Kidney (tissue), 14 donors: Measurements from ENCODE around the gene SP4. TPM values are rescaled to one million over a fixed set of nuclear protein-coding genes. Genes with fewer than 3 reads are reported as not detected.

Experiments used
- DNase-seq, 5 donors: peaks; one replicate each; pipeline ENCODE4 v3.0.0-alpha.2; 2013 to 2020
- FAIRE-seq: peaks from 2 replicates; lab custom pipeline; 2012; peaks lifted over from hg19 to GRCh38; lab: Jason Lieb, UNC
- H3K27ac ChIP-seq, 2 donors: one replicate each; pipeline ENCODE4 v1.7.0; 2013; ENCODE audit warnings: low read depth in 2 of 2, low read length in 2 of 2, inconsistent platforms in 1 of 2
- H3K27me3 ChIP-seq: one replicate; pipeline ENCODE4 v1.7.1; 2013; ENCODE audit warnings: low read length, inconsistent platforms; ENCODE audit not compliant: control insufficient read depth, insufficient read depth
- H3K36me3 ChIP-seq, 3 donors: one replicate each; pipeline versions ENCODE4 v1.7.0 to v1.7.1; 2013; ENCODE audit warnings: low read length in 3 of 3, control low read depth in 1 of 3, inconsistent platforms in 1 of 3; ENCODE audit not compliant: insufficient read depth in 3 of 3, control insufficient read depth in 2 of 3
- H3K4me1 ChIP-seq, 3 donors: one replicate each; pipeline versions ENCODE4 v1.7.0 to v1.7.1; 2013; ENCODE audit warnings: low read length in 3 of 3, inconsistent platforms in 1 of 3, low read depth in 1 of 3; ENCODE audit not compliant: control insufficient read depth in 2 of 3, insufficient read depth in 2 of 3
- H3K4me3 ChIP-seq, 3 donors: one replicate each; pipeline versions ENCODE4 v1.7.0 to v1.8.1; 2013; ENCODE audit warnings: low read length in 3 of 3, control low read depth in 1 of 3, inconsistent platforms in 1 of 3
- H3K9ac ChIP-seq, 3 donors: one replicate each; pipeline versions ENCODE4 v1.7.0 to v1.7.1; 2013; ENCODE audit warnings: low read length in 3 of 3, control low read depth in 1 of 3, inconsistent platforms in 1 of 3
- H3K9me3 ChIP-seq, 3 donors: one replicate each; pipeline versions ENCODE4 v1.7.0 to v1.7.1; 2013; ENCODE audit warnings: low read length in 3 of 3, control low read depth in 1 of 3, inconsistent platforms in 1 of 3; ENCODE audit not compliant: control insufficient read depth in 2 of 3, insufficient read depth in 1 of 3
- intact Hi-C: fragments of 100-400 bp; cut with DNase I; formaldehyde crosslinking; loops from one replicate; pipeline ENCODE4 v1.11.1; 2022
- polyA plus RNA-seq: library from polyadenylated mRNA; stranded (reverse); fragments of 350-450 nt; fragmentation: Illumina TruSeq; extraction: RNeasy Lipid Tissue Mini Kit (QIAGEN cat#74804); gene quantifications from one replicate; pipeline ENCODE4 v1.2.3, GENCODE V29; 2014; ENCODE audit warnings: low read depth, low replicate concordance; ENCODE audit not compliant: insufficient read depth
- total RNA-seq: library from RNA; stranded (reverse); fragmentation: NEBNext Ultra II Directional; extraction: Animal tissue kit (Norgen Biotek cat#: 25700); gene quantifications from one replicate; pipeline ENCODE4 v1.2.1, GENCODE V29; 2021
- TF ChIP-seq, protein P1 (sequence below): IDR thresholded peaks from 3 replicates; pipeline ENCODE4 v1.5.1; 2012; ENCODE audit warnings: mild to moderate bottlenecking, moderate library complexity, borderline replicate concordance; ENCODE audit not compliant: insufficient read depth; ENCODE audit errors: extremely low read depth
- donor health status: control.
- donor health status: control.
- donor health status: control.
- donor health status: control.
- donor health status: control.
- donor health status: DM: yes; HTN: yes; CAD: no.
- donor health status: Normal renal cell carcinoma (clear cell type).

Gene SP4
- total and polyA plus RNA-seq, 2 donors from 2014 or later: 1.2 to 11.2 TPM

DNA sequence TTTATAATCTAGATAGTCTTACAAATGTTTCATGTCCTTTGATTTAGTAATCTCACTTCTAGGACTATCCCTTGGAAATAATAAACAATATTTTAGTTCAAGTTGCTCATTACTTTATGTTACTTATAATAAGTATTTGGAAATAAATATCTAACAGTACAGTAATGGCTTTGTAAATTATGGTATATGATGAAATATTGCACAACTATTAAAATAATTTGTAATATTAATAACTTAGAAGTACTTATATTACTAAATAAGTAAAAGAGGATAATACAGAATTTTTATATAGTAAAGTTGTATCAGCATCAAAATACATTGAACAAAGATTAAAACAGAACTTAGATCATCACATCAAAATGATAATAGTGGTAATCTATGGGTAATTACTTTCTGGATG lies 41.1 kb downstream of the SP4 start:
- no peaks in the 10 kb centered on the region for H3K4me1 ChIP-seq
- no peaks in the 10 kb centered on the region for H3K9me3 ChIP-seq
- TF ChIP-seq, protein P1, sequence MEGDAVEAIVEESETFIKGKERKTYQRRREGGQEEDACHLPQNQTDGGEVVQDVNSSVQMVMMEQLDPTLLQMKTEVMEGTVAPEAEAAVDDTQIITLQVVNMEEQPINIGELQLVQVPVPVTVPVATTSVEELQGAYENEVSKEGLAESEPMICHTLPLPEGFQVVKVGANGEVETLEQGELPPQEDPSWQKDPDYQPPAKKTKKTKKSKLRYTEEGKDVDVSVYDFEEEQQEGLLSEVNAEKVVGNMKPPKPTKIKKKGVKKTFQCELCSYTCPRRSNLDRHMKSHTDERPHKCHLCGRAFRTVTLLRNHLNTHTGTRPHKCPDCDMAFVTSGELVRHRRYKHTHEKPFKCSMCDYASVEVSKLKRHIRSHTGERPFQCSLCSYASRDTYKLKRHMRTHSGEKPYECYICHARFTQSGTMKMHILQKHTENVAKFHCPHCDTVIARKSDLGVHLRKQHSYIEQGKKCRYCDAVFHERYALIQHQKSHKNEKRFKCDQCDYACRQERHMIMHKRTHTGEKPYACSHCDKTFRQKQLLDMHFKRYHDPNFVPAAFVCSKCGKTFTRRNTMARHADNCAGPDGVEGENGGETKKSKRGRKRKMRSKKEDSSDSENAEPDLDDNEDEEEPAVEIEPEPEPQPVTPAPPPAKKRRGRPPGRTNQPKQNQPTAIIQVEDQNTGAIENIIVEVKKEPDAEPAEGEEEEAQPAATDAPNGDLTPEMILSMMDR: no peak
- H3K9ac ChIP-seq: no peak overlapping the region
- DNase-seq (no peak), FAIRE-seq (peak; percentile 77)
- H3K4me3 ChIP-seq: no peak overlapping the region
- H3K27ac ChIP-seq: no peak overlapping the region
- no peaks in the 10 kb centered on the region for H3K27me3 ChIP-seq
- intact Hi-C loops: no loop called here
- H3K36me3 ChIP-seq: no peaks in the 10 kb centered on the region

DNA sequence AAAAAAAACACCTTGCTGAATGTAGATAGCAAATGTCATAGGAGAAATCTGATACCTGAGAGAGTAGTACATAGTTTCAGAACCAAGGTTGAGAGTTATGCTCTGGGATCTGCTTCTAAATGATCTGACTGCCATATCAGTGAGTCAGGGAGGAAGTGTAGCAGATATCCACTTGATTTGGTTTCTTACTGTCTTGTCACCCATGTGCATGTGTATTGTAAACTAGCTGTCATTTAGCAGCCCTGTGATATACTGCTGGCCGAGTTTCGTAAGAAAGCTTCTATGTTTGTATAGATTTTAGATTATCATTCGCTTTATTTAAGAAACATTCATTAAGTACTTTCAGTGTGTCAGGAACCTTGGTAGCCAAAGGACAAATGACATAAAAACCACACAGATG lies 42.0 kb downstream of the SP4 start:
- TF ChIP-seq, protein P1: no peak
- H3K9me3 ChIP-seq: no peaks in the 10 kb centered on the region
- no peak overlapping the region for H3K9ac ChIP-seq
- H3K4me3 ChIP-seq: no peak overlapping the region
- no peaks in the 10 kb centered on the region for H3K36me3 ChIP-seq
- intact Hi-C loops: no loop called here
- DNase-seq (no peak), FAIRE-seq (no peak)
- no peaks in the 10 kb centered on the region for H3K27me3 ChIP-seq
- H3K27ac ChIP-seq: no peak overlapping the region
- H3K4me1 ChIP-seq: no peaks in the 10 kb centered on the region

DNA sequence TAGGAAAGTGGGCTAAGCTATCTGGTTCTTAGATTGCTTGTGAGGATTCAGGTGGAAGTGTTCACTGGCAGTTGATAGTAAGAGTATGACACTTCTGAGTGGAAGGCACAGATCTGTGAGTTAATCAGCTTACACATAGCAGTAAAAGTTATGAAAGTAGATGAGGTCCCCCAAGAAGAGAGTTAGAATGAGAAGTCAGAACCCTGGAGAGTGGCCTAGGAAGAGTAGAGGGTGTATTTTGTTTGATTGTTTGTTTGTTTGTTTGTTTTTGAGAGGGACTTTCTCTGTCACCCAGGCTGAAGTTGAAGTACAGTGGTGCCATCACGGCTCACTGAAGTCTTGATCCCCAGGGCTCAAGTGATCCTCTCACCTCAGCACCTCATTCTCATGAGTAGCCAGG lies 44.1 kb downstream of the SP4 start:
- H3K9ac ChIP-seq: no peak overlapping the region
- FAIRE-seq: no peak

More for the DNA sequence above, 44.1 kb downstream of the SP4 start:
- no peaks in the 10 kb centered on the region for H3K36me3 ChIP-seq
- H3K4me3 ChIP-seq: no peak overlapping the region
- no peak overlapping the region for H3K27ac ChIP-seq
- TF ChIP-seq, protein P1: no peak
- intact Hi-C loops: no loop called here
- DNase-seq: no peak
- H3K9me3 ChIP-seq: no peaks in the 10 kb centered on the region
- no peaks in the 10 kb centered on the region for H3K4me1 ChIP-seq
- no peaks in the 10 kb centered on the region for H3K27me3 ChIP-seq
